GM21737 (cell line): ENCODE measurements around the gene COQ9.
"Not testable (repeated sequence)": the region's sequence is repeated elsewhere in the genome, so short reads cannot be mapped to it uniquely, and the experiment has no call there.

Experiments
- ATAC-seq: cut with Tn5 transposase; IDR thresholded peaks from one replicate; pipeline ENCODE4 v1.9.1; 2021; ENCODE audit warnings: mild to moderate bottlenecking, moderate library complexity; ENCODE audit not compliant: unreplicated experiment

Gene COQ9

DNA sequence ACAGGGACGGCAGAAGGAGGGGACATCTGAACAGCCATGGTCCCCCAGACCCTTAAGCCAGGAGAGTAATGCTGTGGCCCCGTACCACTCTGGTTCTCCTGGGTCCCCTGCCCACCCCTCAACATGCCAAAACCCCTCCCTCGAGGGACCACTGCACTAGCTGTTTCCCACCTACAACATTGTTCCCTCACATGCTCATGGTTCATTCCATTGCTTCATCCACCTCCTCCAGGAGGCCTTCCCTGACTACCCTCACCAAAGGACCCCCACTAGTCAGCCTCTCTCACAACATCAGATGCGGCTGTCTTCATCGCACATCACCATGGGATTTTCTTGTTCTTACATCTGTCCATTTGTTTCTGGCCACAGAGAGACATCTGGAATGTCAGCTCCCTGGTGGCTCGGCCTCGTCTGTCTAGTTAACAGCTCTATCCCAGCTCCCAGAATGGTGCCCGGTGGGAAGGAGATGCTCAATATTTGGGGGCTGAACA lies 37.3 kb downstream of the COQ9 start:
- no peak for ATAC-seq

DNA sequence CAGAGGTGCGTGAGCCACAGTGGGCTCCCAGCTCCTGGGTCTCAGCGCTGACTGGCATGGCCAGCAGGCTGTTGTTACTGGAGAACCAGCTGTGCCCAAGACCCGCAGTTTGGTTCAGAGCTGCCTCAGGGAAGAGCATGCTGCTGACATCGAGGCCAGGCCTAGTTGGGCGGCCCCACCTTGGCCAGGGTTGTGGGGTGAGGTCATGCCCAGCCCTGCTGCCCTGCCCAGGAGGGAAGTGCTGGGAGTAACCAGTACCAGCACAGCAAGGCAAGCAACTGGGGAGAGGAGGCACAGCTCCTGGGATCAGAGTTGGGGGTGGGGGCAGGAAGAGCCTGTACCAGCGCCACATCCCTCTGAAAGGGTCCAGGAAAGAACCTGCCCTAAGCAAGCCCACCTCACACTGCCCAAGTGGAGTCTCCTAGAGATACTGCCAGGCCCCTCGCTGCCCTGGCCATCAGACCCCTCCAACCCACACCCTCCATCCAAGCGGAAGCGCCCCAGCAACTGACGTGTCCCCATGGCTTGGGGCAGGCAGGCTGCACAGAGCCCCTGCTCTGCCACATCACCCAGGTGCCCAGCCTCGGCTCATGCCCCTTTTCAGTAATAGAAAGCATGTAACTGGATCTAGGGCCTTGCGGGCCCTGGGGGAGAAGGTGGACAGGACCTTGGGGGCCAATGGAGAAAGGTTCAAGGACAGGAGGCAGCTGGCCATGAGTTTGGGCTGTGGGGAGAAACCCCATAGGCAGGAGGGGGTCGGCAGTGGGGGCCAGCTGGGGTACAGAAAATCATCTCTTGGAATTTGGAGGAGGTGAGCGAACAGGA lies 38.0 kb downstream of the COQ9 start:
- no peak for ATAC-seq

DNA sequence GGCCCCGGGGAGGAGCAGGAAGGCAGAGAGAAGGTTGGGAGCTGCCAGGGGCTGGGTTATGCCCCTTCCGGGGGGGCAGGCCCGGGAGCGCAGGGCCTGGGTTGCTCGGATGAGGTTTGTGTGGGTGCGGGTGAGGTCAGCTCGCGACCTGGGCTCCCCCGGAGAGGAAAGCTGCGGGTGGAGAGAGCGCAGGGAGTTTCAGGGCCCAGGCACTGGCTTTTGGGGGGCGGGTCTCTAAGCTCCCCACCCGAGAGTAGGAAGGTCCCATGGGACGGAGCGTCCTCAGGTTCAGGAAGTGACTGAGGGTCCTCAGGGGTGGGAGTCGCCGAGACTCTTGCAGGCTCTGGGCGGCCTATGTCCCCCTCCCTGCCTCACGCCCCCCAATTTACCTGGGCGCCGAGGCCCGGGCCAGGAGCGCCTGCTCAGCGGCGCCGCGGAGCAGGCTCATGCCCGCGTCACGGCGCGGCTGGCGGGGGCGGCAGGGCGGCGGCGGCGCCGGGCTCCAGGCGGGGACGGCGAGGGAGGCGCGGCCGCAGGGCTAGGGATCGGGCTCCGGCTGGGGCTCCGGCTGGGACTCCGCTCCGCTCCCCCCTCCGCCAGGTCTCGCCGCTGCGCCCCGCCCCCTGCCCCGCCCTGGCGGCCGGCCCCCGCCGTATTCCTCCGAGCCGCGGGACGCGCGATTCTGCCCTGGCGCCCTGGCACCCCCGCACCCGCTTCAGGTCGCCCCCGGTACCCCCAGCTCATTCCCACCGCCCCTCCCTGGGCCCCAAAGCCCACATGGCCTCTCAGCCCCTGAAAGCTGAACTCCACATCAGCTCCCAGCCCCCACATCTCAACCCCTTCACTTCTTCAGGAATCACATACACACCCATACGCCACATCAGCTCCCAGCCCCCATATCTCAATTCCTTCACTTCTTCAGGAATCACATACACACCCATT lies 38.9 kb downstream of the COQ9 start, which contains the start of gene DOK4:
Gene DOK4 (minus strand): TSS at position 578 of the 942 bp plus-strand sequence. CDS start 6,986 bp downstream, outside the sequence.
- peak; percentile 83 for ATAC-seq

DNA sequence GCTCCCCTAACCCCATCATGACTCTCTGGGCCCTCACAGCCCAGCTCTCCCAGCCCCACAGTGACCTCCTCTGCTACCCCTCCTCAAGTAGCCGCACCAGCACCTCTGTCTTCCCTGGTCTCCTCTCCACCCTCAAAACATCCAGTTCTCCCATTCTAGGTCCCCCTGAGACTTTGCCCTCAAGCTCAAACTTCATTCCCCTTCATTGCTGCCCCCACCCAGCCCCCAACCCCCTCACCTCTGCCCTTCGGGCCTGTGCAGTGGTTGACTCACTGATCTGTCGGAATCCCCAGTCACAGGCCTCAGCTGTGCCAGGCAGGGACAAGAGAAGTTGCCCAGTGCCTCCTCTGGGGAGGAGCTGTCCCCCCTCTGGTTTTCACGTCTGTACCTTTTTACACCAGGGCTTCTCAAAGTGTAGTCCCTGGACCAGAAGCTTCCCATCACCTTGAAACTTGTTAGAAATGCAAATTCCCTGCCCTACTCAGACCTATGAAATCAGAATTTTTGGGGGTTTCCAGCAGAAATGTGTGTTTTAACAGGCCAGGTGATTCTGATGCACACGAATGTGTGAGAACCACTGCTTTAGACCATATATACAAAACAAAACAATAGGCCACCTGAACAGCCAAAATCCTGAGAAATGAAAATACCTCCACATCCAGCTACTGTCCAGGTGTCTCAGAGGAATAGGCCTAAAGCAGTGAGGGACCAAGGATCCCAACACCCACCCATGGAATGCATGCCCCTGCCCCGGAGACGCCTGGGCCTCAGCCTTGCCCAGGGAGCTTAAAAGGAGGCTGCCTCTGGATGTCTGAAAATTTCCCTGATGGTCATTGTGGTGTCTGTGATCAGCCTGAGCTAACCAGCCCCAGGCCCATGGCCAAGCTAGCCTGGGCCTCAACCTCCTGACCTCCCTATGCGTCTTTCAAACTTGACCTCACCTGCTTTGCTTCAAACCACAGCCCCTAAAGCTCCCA lies 39.9 kb downstream of the COQ9 start:
- ATAC-seq: no peak

DNA sequence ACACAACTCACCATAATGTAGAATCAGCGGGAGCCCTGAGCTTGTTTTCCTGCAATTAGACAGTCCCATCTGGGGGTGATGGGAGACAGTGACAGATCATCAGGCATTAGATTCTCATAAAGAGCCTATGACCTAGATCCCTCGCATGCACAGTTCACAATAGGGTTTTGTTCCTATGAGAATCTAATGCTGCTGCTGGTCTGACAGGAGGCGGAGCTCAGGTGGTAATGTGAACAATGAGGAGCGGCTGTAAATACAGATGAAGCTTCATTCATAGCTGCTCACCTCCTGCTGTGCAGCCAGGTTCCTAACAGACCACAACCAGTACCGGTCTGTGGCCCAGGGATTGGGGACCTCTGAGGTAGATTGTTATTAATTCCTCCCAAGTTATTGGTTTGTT lies 42.0 kb downstream of the COQ9 start:
- ATAC-seq: no peak

DNA sequence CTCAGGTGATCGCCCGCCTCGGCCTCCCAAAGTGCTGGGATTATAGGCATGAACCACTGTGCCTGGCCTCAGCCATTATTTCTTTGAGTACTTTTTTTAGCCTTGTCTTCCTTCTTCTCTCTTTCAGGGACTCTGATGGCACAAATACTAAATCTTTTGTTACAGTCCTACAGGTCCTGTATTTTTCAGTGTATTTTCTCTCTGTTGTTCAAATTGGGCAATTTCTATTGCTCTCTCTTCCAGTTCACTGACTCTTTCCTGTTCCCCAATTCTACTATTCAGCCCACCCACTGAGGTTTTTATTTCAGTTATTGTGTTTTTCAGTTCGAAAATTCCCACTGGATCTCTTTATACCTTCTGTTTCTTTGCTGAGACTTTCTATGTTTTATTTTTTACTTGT lies 46.5 kb downstream of the COQ9 start:
- no peak for ATAC-seq

DNA sequence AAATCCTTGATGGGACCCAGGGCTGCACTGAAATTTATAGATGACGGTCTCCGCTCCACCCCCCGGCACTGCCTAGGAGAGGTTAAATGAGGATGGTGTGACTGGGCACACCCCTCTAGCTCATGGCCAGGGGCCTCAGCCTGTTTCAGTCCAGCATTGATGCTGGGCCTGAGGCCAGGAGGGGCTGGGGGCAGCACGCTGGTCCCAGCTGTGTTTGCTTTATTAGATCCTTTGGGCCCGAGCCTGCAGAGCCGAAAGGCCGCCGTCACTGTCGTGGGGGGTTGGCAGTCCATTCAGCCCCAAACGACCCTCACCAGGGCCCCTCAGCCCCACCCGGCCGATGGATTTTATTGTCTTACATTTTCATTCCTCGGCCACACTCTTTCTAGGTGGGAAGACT lies 49.8 kb downstream of the COQ9 start:
- no peak for ATAC-seq

DNA sequence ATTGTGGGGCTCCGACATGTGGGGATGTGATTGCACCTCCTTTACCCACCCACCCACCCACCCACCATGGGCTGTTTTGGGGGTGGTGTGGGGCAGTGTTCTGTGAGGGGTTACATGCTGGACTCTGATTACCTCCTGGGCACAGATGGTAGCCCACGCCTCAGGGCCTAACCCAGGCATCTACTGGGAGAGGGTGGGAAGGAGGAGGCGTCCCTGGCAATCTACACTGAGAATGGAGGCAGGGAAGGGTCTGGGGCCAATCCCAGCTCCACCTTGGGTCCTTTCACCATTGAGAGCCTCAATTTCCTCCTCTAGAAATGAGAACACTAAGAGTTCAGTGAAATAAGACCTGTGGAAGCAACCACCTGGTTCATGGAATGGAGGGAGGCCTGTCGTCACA lies 50.8 kb downstream of the COQ9 start:
- no peak for ATAC-seq

DNA sequence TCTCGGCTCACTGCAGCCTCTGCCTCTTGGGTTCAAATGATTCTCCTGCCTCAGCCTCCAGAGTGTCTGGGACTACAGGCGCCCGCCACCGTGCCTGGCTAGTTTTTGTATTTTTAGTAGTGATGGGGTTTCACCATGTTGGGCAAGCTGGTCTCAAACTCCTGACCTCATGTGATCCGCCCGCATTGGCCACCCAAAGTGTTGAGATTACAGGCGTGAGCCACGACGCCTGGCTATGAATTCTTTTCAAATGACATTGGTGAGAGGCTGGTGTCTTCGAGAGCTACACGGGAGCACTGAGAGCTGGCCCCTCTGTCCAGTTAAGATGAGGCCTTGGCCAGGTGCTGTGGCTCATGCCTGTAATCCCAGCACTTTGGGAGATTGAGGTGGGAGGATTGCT lies 52.7 kb downstream of the COQ9 start:
- not testable (repeated sequence) for ATAC-seq

DNA sequence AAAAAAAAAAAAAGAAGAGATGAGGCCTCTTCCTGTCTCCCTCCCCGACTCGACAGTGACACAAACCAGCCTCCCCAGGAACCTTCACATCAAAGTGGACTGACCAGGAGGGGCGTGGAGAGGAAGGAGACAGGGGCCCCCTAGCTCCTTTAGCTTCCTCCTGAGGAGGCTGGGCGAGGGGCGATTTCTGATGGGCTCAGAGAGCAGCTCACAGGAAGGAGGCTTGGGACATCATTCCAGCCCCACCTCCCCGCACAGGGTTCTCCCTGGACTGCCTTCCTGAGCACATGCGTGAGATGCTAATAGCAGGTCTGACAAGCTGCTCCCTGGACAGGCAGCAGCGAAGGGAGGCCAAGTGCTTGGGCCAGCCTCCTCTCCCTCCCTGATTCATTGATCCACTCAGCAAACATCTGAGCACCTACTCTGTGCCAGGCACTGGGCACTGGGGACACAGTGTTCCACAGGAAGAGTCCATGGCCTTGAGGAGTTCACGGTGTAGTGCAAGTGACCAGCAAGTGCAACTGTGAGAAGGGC lies 53.4 kb downstream of the COQ9 start:
- ATAC-seq: no peak

DNA sequence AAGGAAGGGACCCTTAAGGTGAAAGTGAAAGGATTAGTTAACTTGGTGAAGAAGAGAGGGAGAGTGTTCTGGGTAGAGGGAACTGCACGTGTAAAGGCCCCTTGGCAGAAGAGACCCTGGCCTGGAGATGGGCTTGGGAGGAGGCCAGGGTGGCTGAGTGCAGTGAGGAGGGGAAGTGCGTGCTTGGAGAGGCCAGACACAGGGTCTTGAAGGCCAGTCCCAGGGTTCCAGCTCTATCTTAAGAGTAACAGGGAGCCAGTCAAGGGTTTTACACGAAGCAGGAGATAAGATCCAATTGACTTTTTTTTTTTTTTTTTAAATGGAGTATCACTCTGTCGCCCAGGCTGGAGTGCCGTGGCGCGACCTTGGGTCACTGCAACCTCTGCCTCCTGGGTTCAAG lies 54.2 kb downstream of the COQ9 start:
- no peak for ATAC-seq

DNA sequence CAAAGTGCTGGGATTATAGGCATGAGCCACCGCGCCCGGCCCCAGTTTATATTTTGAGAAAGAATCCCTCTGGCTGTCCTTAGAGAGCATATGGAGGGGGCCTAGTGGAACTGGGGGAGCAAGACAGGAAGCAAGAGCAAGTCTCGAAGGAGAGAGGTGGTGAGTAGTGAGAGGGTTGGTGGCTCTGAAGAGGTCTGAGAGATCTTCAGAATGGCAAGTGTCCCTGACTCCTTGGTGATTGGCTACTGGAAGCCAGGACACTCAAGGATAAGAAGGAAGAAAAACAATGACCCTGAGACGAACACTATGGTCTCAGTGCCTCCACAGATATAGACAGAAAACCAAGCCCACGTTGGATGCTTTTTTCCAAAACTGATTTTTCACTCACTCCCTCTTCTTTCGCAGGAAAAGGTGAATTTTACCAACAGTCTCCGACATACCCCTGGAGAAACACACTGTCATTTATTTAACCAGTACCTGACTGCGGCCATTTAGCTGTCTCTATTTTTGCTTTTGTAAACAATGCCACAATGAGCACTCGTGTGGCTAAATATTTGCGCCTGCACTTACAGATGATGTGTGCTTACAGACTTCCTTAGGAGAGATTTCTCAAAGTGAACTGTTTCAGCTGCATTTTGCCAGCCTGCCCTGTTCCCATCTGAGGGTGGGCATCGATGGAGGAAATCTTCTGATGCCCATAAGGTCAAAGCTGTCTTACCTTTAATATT lies 54.9 kb downstream of the COQ9 start:
- ATAC-seq: no peak

DNA sequence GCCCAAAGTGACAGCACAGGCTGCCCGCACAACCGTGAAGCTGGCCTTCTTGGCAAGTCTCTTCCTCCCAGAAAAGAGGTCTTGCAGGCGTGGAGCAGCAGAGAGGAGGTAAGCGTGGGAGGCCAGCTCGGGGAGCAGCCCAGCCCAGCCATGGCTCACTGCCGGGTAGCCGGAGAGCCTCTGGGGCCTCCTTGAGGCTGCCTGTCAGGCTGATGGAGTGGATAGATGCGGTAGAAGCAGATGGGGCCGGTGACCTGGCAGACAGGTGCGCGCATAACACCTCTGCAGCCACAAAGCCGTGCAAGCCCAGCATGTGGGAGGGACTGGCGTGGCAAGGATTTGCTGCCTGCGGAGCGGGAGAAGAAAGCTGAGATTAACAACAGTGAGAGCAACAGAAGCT lies 56.1 kb downstream of the COQ9 start:
- ATAC-seq: no peak

DNA sequence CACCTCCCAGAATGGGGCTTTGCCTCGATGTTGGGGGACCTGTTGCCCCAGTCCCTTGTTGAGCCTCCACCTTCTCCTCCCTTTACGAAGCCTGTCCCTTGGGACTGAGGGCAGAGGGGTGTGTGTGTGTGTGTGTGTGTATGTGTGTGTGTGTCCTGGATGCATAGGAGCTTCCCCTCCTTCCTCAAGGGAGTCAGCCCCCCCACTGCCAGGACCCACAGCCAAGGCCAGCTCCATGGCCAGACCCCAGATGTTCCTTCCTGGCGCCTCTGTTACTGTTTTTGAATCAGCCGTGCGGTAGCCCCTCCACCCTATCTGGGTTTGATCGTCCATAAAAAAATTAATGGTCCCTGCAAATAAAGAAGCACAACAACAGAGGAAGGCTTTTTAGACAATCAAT lies 56.7 kb downstream of the COQ9 start:
- no peak for ATAC-seq

DNA sequence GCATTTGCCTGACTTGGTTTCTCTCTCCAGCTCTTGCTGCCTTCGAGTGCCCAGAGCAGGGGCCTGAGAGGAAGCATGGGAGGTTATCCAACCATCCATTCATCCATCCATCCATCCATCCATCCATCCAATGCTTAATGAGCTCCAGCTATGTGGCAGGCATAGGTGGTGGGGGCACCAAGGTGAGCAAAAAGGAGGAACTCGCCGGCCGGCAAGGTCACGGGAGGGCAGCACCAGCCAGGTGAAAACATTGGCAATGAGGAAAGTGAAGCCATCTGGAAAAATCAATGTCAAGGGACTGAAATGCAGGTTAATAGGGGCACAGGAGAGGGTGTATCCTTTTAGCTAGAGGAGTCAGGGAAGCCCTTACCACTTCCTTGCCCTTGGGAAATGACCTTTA lies 57.2 kb downstream of the COQ9 start:
- ATAC-seq: no peak

DNA sequence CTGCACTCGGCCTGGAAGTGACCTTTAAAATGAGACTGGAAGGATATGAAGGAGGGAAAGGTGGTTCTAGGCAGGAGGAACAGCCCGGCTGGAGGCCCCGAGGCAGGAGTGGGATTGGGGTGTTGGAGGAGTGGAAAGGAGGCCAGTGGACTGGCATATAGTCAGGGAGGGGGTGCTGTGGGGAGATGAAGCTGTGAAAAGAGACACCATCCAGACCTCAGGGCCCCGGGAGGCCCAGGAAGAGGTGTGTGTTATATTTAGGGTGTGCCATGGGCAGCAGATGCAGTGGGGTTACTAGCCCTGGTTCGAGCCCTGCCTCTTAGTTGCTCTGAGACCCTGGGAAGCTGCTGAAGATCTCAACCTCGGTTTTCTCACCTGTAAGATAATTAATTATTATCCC lies 57.9 kb downstream of the COQ9 start:
- no peak for ATAC-seq

DNA sequence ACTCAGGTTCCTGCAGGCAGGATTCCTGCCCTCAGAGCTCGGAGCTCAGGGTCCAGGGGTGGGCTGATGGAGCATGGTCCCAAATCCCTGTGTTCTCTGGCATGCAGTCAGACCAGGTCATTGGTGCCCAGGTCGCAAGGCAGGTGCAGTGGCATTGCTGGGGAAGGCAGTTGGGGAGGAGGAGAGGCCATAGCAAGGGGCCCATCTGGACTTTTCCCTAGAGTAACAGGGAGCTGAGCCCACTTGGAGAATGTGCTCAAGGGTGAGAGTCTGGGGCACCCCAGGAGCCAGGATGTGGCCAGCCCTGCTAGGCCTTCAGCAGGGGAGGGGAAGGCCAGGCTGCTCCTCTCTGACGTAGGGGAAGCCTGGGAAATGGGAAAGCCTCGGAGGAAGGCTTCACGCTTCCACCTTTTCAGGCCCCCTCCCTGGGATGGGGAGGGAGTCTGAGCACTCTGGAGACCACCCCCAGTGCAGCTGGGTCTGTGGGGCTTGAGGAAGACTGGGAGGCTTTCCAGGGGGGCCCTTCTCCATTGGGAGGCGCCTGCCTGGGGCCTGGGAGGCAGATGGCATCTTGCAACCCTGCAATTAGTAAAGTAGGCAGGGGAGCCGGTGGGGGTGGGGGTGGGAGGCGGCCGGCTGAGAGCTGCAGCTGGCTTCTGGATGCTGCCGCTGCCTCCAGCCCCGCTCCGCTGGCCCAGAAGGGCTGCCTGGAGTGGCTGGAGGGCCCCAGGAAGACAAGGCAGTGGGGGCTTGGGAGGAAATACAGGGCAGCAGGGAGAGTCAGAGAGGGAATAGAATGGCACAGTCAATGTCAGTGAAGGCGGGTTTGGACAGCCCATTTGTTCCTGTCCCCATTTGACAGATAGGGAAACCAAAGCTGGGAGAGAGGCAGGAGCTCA lies 60.1 kb downstream of the COQ9 start:
- no peak for ATAC-seq

DNA sequence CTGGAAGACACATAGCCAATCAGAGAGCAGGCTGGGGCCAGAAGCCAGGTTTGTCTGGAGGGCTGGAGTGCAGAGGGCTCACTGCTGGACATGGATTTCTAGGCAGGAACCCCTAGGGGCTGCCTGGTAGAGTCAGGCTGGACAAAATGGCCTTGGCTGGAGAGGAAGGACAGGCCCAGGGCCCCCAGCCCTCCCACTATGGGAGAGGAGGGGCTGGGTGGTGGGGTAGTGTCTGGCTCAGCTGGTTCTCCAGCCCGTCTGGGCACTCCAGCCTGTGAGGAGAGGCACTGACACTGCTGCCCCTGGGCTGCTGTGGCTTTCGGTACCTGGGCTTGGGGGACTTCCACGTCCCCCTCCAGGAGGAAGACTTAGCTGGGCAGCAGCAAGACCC lies 60.8 kb downstream of the COQ9 start:
- ATAC-seq: no peak
